OCI-LY3 (cell line): Measurements from ENCODE around the gene RFPL1.

Experiments
- EZH2phosphoT487 ChIP-seq: fragments of 200-600 bp; shearing (Covaris generic); IDR thresholded peaks from 2 replicates; pipeline ENCODE4 v1.6.1; 2018; ENCODE audit warnings: antibody characterized with exemption, mixed run types, low read depth
- TF ChIP-seq, protein P1 (sequence below): fragments of 200-600, 300-600 bp; sonication (generic); IDR thresholded peaks from 2 replicates; pipeline ENCODE4 v1.5.1; 2014; ENCODE audit warnings: antibody characterized with exemption, low read length, low read depth

DNA sequence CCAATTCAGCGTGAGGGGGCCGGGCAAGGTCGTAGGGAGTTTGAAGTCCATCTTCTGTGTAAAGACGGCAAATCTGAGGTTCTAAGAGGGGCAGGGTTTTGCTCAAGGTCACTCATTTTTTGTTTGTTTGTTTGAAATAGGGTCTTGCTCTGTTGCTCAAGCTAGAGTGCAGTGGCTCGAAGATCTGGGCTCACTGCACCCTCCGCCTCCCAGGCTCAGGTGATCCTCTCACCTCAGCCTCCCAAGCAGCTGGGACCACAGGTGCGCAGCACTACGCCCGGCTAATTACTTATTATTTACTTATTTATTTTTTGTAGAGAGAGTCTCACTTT is 49.7 kb upstream of the RFPL1 start:
- TF ChIP-seq, protein P1, sequence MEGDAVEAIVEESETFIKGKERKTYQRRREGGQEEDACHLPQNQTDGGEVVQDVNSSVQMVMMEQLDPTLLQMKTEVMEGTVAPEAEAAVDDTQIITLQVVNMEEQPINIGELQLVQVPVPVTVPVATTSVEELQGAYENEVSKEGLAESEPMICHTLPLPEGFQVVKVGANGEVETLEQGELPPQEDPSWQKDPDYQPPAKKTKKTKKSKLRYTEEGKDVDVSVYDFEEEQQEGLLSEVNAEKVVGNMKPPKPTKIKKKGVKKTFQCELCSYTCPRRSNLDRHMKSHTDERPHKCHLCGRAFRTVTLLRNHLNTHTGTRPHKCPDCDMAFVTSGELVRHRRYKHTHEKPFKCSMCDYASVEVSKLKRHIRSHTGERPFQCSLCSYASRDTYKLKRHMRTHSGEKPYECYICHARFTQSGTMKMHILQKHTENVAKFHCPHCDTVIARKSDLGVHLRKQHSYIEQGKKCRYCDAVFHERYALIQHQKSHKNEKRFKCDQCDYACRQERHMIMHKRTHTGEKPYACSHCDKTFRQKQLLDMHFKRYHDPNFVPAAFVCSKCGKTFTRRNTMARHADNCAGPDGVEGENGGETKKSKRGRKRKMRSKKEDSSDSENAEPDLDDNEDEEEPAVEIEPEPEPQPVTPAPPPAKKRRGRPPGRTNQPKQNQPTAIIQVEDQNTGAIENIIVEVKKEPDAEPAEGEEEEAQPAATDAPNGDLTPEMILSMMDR = no peak
- no peak for TF ChIP-seq EZH2phosphoT487
